CD4-positive, alpha-beta T cell treated with Interleukin-2 at 100 ng/mL for 4 hours (primary cell): ENCODE measurements around the gene ZDHHC14.
A peak's percentile ranks its signal among the peaks of the same experiment; 100 is the strongest.

Source experiments
- DNase-seq: peaks from one replicate; pipeline ENCODE4 v3.0.0-alpha.2; 2020; ENCODE audit warnings: low spot score

The ZDHHC14 gene

DNA sequence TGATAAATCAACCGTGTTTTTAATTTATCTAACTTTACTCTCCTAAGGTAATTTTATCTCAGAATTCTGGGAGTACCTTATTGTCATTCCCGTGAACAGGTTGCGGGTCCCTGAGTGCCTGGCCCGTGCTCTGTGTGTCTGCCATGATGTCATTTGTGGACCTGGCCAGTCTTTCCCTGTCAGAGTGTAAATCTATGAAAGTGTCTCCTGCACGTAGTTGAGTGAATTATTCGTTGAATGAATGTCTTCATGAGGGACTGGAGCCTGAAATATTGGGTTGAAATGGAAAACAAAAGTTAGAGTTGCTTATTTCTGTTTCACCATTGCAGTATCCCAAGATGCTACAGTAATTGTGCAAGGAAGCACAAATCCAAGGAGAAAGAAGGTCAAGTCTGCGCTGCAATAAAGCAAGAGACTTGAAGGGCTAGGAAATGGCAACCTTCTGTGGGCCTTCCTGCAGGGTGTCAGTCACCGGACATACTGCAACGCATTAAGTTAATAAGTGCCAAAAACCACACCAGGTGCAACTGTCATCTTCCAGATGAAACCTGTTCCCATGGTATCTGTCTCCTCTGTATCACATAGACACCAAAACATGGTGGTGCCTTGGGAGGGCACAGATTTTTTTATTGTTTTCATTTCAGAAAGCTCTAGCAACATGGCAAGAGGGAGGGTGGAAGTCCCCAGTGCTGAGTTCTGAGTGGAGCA lies 135.5 kb downstream of the ZDHHC14 start:
- DNase-seq, result no peak

DNA sequence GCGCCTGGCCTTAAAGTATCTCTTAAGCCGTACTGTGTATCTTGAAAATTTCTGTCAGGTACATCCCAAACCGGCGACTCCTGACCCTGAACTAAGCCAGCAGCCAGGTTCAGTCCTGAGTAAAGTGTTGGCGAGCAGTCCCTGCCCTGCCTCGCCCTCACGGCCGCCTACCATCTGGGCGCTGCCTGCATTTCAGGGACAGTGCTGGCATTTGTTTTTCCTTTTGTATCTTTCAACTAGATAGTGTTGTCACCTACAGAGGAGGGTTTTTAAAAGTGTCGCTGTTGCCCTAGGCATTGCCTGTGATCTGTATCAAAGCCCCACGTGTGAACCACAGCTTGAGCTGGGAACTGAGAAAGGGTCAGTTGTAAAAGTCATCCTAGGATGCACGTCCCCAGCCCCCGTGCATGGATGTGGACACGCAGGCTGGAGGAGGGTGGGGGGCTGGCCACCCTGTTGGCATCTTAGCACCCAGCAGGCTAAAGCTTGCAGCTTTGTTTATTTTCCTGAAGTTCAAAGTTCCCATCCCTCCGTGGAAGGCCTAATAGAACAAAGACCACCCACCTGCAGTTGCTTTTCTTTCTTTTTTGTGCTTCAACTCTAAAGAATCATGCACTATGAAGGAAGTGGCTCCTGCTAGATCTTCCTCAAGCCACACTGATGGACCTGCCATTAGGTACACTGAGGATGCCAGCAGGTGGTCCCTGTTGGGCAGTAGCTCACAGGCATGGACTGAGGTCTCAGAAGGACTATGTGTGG lies 136.8 kb downstream of the ZDHHC14 start:
- no peak for DNase-seq

DNA sequence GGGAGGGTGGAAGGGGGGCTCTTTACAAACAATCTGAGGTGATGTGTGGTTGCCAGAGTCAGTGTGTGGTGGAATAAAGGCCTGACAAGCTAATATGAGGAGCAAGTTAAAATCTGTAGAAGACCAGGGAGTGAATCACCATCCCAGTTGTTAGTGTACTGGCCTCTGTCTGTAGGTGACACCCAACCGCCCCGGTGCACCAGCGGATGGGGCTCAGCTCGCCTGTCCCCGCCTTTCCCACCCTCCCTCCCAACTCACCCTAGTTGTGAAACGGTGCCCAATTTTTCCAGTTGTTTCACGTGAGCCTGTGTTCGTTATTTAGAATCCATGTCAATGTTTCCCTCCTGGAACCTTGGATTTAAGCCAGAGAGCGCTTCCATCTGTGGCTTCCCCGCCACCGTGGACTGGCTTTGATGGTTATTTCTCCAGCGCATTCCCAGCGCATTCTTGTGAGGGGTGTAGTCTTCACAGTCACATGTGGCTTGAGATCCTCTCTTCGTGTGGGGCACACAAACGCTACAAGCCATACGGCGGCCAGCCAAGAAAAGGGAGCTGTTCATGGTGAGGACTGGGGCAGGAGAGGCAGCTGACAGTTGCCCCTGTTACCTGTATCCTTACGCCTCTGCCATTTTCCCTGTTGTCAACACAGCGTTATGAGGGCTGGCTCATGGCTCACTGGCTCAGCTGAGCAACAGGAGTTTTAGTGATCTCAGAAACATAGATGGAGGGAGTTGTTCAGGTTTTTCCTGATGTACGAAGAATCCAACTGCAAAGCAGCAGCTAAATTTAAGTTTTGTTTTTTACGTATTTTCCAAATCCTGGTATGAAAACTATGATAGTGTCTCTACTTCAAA lies 137.6 kb downstream of the ZDHHC14 start:
- DNase-seq, result no peak

DNA sequence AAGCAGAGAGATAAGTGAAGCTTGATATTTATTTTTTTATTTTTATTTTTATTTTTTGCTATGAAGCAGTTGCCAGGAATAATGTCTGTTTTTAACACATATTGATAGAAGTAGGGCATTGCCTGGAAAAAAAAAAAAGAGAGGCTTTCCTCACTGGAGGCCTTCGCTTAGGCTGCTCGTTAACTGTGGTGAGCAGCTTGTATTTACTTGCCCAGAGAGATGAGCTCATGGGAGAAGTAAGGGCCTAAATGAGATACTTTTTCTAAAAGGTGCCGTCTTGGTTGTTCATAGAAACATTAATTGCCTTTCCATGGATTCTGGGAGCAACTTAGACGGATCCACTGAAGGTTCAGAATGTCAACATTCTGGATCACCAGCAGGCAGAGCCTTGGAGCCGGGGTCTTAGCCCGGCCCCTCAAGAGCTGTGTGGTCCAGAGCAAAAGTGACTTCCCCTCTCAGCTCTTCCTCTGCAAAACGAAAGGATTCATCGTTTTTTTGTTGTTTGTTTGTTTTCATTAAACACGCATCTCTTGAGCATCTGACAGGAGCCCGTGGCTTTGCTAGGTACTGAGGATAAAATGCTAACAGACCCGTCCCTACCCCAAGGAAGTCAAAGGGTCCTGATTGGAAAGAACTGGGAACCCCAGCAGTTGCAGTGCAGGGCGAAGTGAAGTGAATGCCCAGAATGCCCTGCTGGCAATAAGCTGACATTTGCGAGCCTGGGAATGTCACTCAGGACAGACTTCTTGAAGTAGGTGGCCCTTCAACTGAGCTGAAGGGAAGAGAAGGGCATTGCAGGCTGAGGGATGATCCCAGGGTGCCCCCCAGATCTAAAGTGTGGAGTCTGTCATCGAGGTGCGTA lies 138.5 kb downstream of the ZDHHC14 start:
- no peak for DNase-seq

DNA sequence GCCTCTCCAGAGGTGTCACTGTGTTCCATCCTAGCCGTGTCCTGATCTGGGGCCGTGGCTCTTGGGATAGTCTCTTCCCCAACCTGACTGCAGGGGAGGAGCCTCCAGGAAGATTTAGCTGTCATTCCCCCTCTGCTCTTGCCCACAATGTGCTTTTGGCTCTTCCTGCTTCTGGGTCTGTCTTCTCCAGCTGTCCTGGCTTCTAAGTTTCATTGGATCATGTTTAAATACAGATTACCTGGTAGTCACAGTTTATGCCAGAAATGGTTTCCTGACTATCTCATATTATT lies 139.1 kb downstream of the ZDHHC14 start:
- DNase-seq, result no peak

DNA sequence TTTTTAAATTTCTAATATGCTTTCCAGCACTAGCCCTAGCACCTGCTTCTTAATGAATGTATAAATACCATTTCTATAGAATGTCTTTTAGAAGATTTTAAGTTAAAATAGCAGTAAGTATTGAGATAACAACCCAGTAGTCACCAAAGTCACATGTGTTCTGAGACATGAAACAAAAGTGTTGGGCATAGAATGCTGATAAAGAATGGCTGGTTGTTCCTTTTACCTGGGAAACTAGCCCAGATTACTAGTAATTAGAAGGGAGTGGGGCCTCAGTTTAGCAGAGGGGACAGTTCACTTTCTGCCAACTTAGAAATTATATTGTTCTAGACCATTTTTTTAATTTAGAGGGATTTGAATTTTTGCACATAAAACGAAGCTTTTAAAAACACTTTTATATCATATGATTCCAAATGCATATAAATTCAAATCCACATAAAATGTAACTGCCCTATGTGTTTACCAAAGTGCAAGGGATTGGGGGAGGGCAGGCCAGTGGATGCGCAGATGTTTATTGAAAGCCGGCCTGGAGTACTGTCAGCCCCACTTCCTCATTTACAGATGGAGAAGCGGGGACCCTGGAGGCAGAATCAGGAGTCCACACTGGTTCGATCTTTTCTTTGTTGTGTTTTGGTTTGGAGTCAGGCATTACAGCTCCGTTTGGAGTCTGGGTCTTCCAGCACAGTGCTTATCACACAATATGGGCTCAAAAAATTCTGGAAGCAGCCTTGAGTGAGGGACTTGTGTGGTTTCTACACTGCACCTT lies 139.8 kb downstream of the ZDHHC14 start:
- no peak for DNase-seq

DNA sequence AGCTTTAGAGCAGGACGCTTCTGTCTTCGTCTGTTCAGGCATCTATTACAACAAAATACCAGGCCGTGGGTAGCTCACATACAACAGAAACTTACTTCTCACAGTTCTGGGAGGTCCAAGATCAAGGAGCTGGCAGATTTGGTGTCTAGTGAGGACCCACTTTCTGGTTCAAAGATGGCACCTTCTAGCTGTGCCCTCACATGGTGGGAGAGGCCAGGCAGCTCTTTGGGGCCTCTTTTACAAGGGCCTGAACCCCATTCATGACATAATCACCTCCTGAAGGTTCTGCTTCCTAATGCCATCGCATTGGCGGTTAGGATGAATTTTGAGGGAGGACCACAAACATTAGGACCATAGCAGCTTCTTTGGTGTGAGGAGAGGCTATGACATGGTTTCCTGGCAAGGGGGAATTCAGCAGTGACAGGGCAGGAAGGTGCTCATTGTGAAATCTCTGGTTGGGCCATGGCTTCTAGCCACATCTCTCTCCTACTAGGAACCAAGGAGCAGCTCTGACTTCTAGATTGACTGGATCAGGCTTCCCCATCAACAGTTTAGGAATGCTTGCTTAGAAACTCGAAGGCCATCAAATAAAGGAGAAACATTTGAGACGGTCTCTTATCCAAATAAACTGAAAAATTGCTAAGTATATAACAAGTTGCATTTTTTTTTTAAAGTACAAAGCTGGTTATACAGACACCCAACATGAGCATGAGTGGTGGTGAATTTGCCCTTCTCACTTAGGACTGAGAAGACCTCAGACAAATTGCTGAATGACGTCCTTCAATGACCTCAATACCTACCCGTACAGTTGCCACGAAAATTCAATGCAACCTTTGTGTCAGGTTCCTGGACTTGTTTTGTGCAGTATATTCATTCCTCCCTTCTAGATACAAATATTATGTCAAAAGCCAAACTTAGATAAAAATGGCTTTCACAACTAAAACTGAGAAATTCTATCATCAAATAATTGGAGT lies 140.7 kb downstream of the ZDHHC14 start:
- DNase-seq, result no peak

DNA sequence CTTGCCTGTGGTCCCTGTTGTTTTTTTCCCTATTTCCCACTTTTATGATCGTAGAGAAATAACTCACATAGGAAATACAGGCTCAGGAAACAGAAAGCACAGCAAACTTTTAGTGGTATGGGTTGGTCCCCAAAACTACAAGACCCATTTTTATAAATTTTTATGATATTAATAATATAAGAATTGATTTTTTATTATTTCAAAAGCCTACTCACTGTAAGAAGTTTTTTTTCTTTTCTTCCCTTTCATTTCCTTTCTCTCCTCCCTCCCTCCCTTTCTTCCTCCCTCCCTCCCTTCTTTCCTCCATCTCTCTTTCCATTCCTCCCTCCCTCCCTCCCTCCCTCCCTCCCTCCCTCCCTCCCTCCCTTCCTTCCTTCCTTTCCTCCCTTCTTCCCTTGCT lies 141.5 kb downstream of the ZDHHC14 start:
- DNase-seq, result no peak

DNA sequence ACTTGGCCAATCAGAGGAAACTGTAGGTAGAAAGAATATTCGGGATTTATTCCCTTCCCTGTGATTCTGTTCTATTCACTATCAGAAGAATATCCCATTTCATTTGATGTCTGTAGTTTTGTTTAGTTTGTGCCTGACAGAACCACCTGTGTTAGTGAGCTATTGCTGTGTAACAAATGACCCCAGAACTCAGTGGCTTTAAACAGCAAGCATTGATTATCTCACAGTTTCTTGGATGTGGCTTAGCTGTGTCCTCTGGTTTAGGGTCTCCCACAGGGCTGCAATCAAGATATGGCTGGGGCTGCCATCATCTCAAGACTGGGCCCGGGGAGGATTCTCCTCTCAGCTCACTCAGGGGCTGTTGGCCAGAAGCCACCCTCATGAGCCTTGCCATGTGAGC lies 143.7 kb downstream of the ZDHHC14 start:
- no peak for DNase-seq

DNA sequence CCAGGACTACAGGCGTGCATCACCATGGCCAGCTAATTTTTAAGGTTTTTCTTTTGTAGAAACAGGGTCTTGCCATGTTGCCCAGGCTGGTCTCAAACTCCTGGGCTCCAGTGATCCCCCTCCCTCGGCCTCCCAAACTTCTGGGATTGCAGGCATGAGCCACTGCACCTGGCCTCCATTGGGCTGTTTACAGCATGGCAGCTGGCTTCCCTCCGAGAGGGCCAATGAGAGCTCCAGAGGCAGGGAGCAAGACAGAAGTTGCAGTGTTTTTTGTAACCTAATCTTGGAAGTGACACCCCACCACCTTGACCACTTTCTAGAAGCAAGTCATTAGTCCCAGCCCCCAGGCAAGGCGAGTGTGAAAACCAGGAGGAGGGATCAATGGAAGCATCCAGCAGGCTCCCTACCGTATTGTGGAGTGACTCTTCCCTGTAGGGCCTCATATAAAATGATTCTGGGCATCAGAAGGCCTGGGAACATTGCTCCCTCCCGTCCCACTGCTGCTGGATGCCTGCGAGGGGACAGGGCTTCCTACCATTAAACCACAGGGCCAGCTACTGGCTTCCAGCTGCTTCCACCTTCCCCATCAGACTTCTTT lies 144.4 kb downstream of the ZDHHC14 start:
- no peak for DNase-seq

DNA sequence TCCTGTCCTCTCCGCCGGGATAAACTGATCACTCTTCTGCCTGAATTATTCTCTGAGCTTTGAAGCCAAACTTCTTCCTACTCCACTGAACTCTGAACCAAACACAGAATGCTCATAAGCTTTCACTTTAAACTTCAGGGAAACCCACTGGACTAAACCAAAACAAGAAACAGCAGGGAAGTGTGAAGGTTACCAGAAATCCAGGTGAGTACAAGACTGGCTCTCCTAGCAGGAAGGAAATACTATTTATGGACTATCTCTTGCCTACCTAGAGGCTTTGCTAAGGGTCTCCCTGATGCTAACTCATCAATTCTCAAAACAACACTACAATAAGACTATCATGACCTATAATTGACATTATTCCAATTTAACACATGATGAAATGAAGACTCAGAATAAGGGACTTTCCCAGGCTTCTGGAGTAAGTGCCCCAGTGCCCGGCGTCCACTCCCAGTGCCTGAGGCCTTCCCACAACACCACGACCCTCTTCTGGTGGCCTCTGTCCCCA lies 145.0 kb downstream of the ZDHHC14 start:
- no peak for DNase-seq

DNA sequence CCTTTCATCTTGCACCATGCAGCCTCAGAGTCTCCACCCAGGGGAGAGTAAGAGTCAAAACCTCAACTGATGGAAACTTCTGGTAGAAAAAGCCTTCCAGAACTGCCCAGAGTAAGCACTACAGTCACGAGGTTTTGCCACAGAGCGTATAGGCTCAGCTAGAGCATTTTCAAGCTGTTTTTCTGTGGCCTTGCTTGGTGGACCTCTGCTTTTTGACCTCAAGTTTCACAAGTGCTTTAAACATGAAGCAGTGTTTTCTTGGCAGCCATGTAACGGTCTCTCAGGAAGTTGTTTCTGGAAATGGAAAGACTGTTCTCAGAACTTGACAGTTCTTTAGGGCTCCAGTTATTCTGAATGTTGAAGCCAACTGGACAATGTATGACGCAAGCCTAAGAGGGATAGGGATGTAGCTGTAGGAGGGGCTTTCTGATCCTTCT lies 146.5 kb downstream of the ZDHHC14 start:
- peak; percentile 5 for DNase-seq

DNA sequence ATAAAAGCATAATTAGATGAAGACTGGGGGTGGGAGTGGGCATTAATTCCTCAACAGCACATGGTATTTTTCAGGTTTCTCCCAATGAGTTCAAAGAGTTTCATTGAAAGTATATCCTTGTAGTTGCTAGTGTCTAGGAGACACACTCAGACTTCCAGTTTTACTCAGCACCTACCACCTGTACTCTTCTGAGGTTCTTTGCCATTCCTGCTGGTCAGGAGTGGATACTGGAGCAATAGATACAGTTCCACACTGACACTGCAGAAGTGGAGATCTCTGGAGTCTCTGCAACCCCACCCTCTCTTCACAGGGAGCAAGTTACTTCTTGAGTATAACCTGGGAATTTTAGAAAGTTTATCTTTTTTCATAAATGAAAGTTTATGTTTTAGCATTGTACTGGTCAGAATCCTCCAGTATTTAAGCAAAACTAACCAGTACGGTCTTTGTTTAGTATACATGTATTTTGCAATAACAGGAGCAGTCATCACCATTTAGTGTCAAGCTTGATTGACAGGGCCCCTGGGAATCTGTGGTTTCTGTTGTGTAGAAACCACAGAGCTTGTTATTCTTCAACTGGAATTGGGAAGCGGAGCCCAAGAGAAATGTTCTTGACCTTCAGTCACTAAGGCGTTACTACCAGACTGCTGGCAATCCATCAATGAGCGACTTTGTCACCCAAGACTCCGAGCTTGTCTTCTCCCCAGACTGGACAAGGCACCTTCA lies 148.1 kb downstream of the ZDHHC14 start:
- DNase-seq, result no peak

DNA sequence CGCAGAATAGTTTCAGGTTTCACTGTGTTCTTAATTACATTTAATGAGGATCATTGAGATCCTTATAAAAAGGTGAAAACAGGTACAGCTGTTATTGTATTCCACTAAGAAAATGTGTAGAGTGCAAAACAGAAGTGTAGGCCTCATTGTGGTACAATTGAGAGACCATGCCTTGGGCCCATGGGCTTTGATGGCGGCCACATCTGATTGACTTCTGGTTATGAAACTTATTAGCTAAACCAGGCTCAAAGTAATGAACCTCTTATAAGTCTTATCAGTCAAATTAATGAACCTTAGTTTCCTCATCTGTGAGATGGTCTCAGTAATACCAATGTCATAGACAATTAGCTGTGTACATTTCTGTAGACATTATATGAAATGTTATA lies 148.7 kb downstream of the ZDHHC14 start:
- DNase-seq, result no peak

DNA sequence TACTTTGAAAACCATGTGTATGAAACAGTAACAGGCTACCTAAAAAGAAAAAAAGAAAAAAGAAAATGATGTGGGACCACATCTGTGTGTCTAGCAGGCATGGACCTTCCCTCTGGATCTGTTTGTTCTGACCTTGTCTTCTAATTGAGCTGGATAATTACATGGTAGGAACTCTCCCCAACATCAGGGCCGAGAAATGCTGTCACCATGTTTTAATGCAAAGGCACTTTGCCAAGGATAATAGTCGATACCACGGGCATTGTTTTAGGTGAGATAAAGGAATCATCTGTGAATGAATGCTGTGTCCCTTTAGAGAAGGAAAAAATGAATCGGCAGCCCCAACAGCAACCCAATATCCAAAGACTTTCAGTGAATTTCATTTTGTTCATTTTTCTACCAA lies 149.1 kb downstream of the ZDHHC14 start:
- no peak for DNase-seq

DNA sequence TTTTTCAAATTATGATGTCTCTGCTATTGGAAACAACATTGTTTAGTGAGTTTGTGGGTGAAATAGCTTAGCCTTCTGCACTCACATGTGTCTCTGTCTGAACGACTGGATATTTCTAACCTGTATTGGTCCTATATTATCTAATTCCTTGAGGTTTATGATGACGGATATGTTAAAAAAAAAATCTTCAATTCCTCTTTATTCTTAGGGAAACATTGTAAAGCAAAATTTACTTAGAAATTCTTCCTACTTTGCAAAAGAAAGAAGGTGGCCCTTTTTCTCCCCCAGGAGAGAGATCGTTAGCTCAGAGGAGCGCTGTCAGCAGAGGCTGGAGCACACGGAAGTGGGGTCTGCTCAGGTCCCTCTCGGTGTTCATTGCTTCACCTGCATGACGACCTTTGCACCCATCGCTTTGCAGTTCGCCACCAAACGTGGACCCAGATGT lies 149.8 kb downstream of the ZDHHC14 start:
- DNase-seq, result no peak

DNA sequence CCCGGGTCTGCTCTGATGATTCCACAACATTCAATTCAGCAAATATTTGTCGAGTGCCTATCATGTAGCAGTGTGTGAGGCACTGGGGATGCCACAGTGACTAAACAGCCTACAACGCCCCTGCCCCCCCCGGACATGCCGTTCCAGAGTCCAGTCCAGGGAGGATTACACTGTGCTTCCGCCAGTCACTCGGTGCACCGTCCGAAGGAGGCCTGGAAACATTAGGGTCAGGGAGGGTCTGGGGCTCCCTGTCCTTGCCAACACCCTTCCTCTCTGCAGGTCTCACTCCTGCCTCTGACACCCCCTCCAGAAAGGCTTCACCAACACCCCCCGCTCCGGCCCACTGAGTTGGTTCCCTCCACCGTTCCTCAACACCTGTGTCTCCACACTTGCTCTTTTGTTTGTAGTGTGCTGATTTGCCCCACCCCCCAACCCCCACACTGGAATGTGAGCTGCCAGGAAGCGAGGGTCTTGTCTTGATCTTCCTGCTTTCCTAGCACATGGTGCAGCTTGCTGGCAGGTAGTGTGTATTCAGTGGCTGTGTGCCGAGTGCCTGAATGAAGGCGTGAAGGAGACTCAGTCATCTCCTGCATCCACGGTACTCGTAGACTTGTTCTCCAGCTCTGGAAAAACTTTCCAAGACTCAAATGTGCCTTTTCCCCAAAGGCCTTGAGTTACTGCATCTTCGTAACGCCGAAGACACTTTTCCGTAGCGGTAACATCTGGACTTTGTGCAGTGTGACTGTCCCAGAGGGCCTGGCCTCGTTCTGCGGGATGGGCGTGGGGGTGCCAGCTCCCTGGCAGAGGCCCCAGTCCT lies 150.4 kb downstream of the ZDHHC14 start:
- DNase-seq, result no peak

DNA sequence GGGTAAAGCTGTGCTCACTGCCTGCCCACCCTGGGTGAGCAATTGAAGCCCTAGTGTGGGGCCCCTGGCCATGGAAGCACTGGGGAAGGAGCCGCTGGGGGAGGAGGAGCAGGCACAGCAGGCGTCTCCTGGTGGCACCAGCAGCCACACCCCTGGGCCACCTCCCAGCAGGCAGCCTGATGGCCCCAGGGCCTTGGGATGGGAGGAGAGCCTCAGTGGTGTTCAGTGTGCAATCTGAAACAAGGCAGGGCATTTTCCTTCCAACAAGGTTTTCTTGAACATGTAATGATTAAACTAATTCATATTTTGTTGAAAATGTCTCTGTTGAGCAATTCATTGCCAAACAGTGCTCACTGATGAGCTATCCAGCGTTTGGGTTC lies 151.0 kb downstream of the ZDHHC14 start:
- no peak for DNase-seq
